GM21529 (cell line): ENCODE measurements around the gene SH2D4B.

Experiments
- ATAC-seq: cut with Tn5 transposase; IDR thresholded peaks from one replicate; pipeline ENCODE4 v1.9.1; 2021; ENCODE audit not compliant: unreplicated experiment

SH2D4B gene

DNA sequence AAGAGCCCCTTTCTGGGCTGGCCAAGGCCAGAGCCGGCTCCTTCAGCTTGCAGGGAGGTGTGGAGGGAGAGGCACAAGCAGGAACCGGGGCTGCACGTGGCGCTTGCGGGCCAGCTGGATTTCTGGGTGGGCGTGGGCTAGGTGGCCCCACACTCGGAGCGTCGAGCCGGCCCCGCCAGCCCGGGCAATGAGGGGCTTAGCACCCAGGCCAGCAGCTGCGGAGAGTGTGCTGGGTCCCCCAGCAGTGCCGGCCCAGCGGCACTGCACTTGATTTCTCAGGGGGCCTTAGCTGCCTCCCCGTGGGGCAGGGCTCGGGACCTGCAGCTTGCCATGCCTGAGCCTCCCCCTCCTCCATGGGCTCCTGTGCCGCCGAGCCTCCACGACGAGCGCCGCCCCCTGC lies 48.1 kb downstream of the SH2D4B start:
- no peak for ATAC-seq

DNA sequence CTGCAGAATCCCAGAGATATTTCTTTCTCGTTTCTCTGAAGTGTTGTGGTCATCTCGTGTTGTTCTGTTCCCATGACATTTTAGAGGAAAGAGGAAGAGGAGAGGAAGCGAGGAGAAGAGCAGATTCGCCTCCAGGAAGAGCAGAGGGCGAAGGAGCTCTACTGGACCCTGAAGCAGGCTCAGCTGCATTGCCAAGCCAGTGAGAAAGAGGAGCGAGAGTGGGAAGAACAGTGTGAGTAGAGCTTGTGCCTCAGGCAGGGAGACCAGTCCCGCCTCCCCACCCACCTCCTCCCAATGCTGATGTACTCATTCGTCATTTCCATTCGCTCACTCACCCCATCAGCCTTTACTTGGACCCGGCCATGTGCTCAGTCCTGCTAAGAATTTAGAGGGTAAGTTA lies 50.8 kb downstream of the SH2D4B start:
- ATAC-seq: no peak

GRCh38 chr10:80589726-80590373 lies 52.1 kb downstream of the SH2D4B start:
- peak; percentile 90 for ATAC-seq

DNA sequence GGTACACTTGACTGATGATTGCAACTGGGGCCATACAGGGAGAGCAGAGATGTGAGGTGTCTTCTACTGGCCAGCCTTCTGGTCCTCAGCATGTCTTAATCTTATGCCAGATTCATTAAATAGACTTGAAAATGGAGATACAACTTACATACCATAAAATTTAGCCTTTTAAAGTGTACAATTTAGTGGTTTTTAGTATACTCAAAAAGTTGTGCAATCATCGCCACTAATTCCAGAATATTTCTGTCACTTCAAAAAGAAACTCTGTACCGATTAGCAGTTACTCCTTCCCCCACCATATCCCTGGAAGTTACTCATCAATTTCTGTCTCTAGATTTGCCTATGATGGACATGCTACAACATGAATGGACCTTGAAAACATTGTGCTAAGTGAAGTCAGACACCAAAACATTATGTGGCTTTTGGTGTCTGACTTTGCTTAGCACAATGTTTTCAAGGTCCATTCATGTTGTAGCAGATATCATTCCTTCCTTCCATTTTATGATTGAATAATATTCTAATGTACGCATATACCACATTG lies 53.0 kb downstream of the SH2D4B start:
- peak; percentile 16 for ATAC-seq

DNA sequence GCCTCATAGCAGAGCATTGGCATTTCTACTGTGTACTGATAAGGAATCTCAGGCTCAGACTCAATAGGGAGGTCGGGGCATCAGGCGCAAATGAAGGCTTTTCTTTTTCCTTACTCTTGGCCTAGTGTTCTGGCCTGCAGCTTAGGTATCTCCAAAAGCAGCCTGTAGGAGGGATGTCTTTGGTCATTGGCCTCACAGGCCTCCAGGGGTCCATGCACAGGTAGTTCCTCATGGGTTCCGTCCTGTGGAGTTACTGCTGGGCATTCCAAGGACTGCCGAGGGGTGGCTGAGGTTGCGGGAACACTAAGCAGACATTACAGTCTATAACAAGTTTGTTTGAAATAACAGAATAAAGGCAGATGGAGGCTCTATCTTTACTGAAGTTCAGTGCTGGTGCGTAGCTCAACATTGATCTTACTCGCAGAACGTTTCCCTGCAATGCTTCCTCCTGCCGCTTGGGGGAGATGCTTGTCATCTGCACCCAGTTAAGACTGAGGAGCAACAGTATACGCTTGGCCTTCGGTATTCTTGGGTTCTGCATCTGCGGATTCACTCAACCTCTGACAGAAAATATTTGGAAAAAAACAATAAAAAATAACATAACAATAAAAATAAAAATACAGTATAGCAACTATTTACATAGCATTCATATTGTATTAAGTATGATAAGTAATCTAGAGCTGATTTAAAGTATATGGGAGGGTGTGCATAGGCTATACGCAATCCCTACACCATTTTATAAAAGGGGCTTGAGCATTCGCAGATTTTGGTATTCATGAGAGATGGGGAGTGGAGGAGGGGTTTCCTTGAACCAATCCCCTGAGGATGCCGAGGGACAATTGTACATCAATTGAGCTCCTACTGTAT lies 58.9 kb downstream of the SH2D4B start:
- no peak for ATAC-seq

DNA sequence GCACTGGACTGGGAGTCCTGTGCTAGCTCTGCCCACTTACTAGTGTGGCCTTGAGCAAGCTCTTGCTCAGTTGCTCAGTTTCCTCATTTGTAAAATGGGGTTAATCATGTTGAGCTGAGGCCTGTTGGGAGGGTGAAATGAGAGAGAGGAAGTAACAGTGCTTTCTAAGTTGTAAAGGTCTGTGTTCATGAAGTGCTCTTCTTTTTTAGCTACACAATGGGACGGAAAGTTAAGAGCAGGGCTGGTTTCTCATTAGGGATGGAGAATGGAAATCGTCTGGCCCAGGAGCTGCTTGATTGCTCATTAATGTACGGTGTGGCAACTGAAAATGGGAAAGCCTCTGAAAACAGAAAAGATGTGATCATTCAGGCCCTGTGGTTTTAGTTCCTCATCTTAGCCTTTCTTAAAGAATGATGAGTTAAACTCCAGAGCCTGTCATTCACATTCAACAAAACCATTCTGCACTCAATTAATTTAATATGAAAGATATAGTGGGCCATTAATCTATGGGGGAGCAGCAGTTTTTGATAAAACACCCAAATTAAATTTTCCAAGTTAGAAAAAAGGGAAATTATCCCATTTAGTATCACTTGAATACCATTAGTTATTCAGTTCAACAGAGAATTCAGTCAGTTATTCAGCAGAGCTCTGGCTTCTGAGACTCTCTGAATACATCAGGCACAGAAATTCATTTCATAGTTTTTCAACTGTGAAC lies 60.5 kb downstream of the SH2D4B start:
- peak; percentile 74 for ATAC-seq

DNA sequence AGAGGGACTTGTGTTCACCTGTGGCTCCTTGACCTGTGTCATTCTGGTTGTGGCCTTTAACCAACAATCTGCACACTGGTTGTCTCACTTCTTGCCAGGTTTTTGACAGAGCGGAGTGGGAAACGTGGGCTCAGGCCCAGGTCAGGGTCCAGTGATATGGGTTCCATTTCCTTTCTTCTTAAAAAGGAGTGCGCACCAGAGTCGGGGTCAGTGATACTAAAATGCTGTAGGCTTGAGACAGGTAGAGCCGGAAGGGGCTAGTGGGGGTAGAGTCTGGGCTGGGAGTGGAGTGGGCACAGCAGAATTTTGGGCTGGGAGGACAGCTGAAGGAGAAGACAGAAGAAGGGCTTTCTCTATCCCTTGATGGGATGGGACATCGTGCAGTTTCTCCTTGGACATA lies 61.2 kb downstream of the SH2D4B start:
- no peak for ATAC-seq

- peak; percentile 71 for ATAC-seq
Observed at GRCh38 chr10:80599424-80599847, 61.7 kb downstream of the SH2D4B start.

- ATAC-seq: no peak
Observed at GRCh38 chr10:80600256-80600655, 62.6 kb downstream of the SH2D4B start.

DNA sequence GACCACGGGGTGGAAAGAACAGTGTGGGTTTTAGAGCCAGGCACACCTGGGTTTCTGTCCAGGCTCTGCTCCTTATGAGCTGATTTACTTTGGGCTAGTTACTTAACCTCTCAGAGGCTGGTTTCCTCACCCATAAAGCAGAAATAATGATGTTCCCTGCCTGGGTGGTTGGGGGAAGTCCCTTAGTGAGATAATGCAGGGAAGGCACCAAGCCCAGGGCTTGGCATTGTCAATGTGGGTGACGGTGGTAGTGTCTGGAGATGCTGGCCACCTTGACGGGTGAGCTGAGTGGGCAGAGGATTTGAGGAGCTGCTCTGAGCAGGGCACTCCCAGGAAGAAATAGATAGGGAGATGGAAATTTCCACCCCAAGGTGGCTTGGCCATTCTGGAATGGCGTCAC lies 65.2 kb downstream of the SH2D4B start:
- ATAC-seq: no peak

GRCh38 chr10:80603516-80603915 lies 65.8 kb downstream of the SH2D4B start:
- ATAC-seq: no peak

GRCh38 chr10:80608706-80609105 lies 71.0 kb downstream of the SH2D4B start:
- ATAC-seq: no peak

GRCh38 chr10:80609331-80609730 lies 71.6 kb downstream of the SH2D4B start:
- no peak for ATAC-seq

DNA sequence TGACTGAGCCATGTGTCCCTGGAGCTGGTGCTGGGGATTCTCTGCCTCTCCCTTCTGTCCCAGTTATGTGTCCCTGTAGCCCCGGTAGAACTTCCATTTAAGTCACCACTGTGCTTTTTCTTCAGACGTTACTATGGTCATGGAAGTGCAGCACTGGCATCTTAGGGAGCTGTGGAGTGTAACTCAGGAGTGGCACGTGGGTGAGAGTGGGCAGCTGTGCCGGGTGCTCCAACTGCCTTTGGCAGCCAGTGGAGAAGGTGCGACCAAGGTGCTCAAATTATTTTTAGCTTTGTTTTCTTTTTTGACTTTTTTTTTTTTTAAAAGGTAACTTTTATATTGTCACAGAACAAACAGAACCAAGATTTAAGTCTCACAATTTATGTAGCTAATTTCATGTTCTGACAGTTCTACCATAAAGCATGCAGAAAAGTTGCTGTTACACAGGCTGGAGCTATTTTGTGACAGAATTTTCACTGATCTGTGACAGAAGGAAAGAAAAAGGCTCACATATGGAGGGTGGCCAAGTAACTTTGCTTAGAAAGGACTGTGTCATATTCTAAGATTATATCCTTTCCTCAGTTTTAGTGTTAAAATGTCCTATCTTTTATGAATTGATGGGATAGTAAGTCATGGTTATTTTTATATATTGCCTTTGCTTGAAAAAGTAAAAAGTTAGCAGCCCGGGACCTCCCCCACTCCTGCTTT lies 73.9 kb downstream of the SH2D4B start:
- no peak for ATAC-seq

- ATAC-seq: no peak
Observed at GRCh38 chr10:80612261-80612660, 74.6 kb downstream of the SH2D4B start.

GRCh38 chr10:80613466-80614170 lies 75.9 kb downstream of the SH2D4B start:
- ATAC-seq: no peak

DNA sequence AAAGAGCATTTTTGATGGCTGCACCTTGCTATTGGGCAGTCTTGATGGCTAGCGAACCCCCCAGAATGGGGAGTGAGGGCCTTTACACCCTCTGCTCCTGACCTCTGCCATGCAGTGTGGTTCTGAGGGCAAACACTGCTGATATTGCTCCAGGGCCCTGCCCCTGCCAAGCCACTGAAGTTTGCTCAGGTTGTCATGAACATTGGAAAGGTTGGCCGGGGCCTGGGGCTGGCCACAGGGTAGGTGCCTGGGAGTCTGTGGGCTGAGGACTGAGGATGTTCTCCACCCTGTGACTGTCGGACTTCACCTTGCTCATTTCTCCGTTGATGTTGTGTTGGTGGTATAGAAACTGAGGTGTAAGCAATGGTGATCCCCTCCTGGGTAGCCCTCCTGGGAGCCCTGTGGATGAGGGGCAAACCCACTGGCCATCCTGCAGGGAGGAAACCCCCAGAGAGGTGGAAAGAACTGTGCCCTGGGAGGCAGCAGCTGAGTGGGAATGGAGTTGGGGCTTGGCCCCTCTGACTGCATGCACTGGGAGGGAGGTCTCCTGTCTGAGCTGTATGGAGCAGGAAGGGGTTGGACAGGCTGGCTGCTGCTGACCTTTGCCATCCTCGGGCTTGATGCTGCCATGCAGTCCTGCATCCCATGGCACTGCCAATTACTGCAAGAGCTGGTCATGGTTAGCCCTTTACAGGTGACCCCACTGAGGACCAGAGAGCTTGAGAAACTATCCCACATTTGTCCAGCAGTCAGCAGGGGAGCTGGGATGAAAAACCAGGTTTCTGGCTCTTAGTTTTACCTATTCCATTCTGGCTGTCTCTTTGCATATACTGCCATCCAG lies 77.1 kb downstream of the SH2D4B start:
- ATAC-seq: no peak

- ATAC-seq: no peak
Observed at GRCh38 chr10:80617807-80618206, 80.1 kb downstream of the SH2D4B start.

DNA sequence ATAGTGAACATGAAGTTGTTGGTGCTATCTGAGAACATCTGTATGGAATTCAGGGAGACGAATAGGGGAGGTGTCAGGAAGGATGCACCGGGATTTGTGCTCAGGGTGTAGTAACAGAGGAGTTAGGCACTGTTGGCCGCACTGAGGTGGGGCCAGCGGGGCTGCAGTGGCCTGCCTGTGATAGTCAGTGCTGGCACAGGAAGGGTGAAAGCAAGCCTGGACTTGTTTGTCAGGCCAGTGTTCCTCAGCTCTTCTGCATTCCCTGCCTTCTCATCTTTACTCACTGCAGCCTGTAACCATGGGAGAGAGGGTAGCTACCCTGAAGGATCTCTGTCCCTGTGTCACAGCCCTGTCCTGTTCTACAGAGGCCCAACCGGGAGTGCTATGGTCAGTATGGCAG lies 81.3 kb downstream of the SH2D4B start:
- no peak for ATAC-seq
